ENCODE results near the gene PPP1R12B.

GRCh38 chr1:202619505-202619904 lies 271.0 kb downstream of the PPP1R12B start:
- no peak for TF ChIP-seq CTCF (IDR thresholded peaks at IDR 0.05)
- no peak for TF ChIP-seq EP300 (IDR thresholded peaks at IDR 0.05)
- TF ChIP-seq POLR2A (IDR thresholded peaks at IDR 0.05) = no peak
